GM23248 (cell line): ENCODE data around the gene TBL1X.
"Not testable (repeated sequence)": the region's sequence is repeated elsewhere in the genome, so short reads cannot be mapped to it uniquely, and the experiment has no call there.

Experiments
- EZH2 ChIP-seq: fragments of 200-600 bp; sonication (generic); IDR thresholded peaks from 2 replicates; pipeline ENCODE4 v1.6.1; 2018; ENCODE audit warnings: antibody characterized with exemption, mild to moderate bottlenecking; ENCODE audit not compliant: insufficient read depth, poor library complexity, severe bottlenecking
- EZH2phosphoT487 ChIP-seq: fragments of 200-600 bp; sonication (generic); IDR thresholded peaks from 2 replicates; pipeline ENCODE4 v1.6.1; 2018; ENCODE audit warnings: antibody characterized with exemption, moderate library complexity, mild to moderate bottlenecking, low read depth; ENCODE audit not compliant: insufficient read depth

- TF ChIP-seq EZH2phosphoT487, EZH2: not testable (repeated sequence)
These were observed 10.6 kb downstream of the TBL1X start for GRCh38 chrX:9475417-9475816.
